ENCODE measurements around the gene VSIG10.

The VSIG10 gene

GRCh38 chr12:118103601-118104382 is at the start of gene VSIG10 (continued):
- no peak for TF ChIP-seq ZNF350 (tag by site-specific recombination; IDR thresholded peaks at IDR 0.05)
- no peak for TF ChIP-seq SCRT1 (tag by site-specific recombination; IDR thresholded peaks at IDR 0.05; ENCODE audit: borderline replicate concordance)
- no peak for TF ChIP-seq ZNF624 (tag by site-specific recombination; IDR thresholded peaks at IDR 0.05)
- no peak for TF ChIP-seq ZNF658 (tag by site-specific recombination; IDR thresholded peaks at IDR 0.05)
- TF ChIP-seq ZNF776 (tag by site-specific recombination; IDR thresholded peaks at IDR 0.05; ENCODE audit: borderline replicate concordance): no peak
- no peak for TF ChIP-seq MEIS1 (CRISPR knock-in tag; IDR thresholded peaks at IDR 0.05; ENCODE audit: borderline replicate concordance)
- TF ChIP-seq SETDB1 (IDR thresholded peaks at IDR 0.05; ENCODE audit: insufficient read length, low read length): no peak
- peak; percentile 77 for TF ChIP-seq ZNF692 (tag by site-specific recombination; IDR thresholded peaks at IDR 0.05)
- TF ChIP-seq ZNF280C (tag by site-specific recombination; IDR thresholded peaks at IDR 0.05): no peak
- no peak for TF ChIP-seq ZNF174 (tag by site-specific recombination; IDR thresholded peaks at IDR 0.05)
- TF ChIP-seq ZNF311 (tag by site-specific recombination; IDR thresholded peaks at IDR 0.05; ENCODE audit: borderline replicate concordance): no peak
- peak; percentile 37; the same call in 1 of the 2 replicates for TF ChIP-seq ZXDB (tag by site-specific recombination; IDR thresholded peaks at IDR 0.05)
- TF ChIP-seq RBAK (tag by site-specific recombination; IDR thresholded peaks at IDR 0.05): no peak
- TF ChIP-seq TCF7L2 (IDR thresholded peaks at IDR 0.05; ENCODE audit: borderline replicate concordance, low read depth, low read length): no peak
- TF ChIP-seq ZNF155 (tag by site-specific recombination; IDR thresholded peaks at IDR 0.05): no peak
- 0 out of 2 replicates have a peak, but pooled peaks have one; percentile 20 for TF ChIP-seq MYNN (tag by site-specific recombination; IDR thresholded peaks at IDR 0.05; ENCODE audit: borderline replicate concordance)
- TF ChIP-seq ZNF24 (tag by site-specific recombination; IDR thresholded peaks at IDR 0.05): no peak
- TF ChIP-seq SP7 (tag by site-specific recombination; IDR thresholded peaks at IDR 0.05): peak; percentile 33; the same call in 1 of the 2 replicates
- no peak for TF ChIP-seq ZNF518A (tag by site-specific recombination; conservative IDR thresholded peaks at IDR 0.05; ENCODE audit: low read depth)
- TF ChIP-seq ZNF561 (tag by site-specific recombination; IDR thresholded peaks at IDR 0.05; ENCODE audit: borderline replicate concordance): peak; percentile 87; the same call in 1 of the 2 replicates
- TF ChIP-seq HOXD13 (CRISPR knock-in tag; IDR thresholded peaks at IDR 0.05; ENCODE audit: borderline replicate concordance): no peak
- 0 out of 2 replicates have a peak, but pooled peaks have one; percentile 2 for TF ChIP-seq ZNF596 (tag by site-specific recombination; IDR thresholded peaks at IDR 0.05)
- TF ChIP-seq ZFP37 (tag by site-specific recombination; IDR thresholded peaks at IDR 0.05): 0 out of 2 replicates have a peak, but pooled peaks have one; percentile 24
- TF ChIP-seq ZBTB1 (tag by site-specific recombination; IDR thresholded peaks at IDR 0.05): no peak
- TF ChIP-seq ZSCAN4 (tag by site-specific recombination; IDR thresholded peaks at IDR 0.05): peak; percentile 14; the same call in 1 of the 2 replicates
- no peak for TF ChIP-seq ZSCAN23 (tag by site-specific recombination; IDR thresholded peaks at IDR 0.05)
- TF ChIP-seq ZNF146 (tag by site-specific recombination; IDR thresholded peaks at IDR 0.05): no peak
- no peak for TF ChIP-seq ZNF701 (tag by site-specific recombination; IDR thresholded peaks at IDR 0.05)
- no peak for TF ChIP-seq ZNF302 (tag by site-specific recombination; IDR thresholded peaks at IDR 0.05; ENCODE audit: low read depth)
- peak; percentile 98 for TF ChIP-seq ZBTB8A (tag by site-specific recombination; IDR thresholded peaks at IDR 0.05)
- TF ChIP-seq ZNF747 (tag by site-specific recombination; IDR thresholded peaks at IDR 0.05): no peak
